Gastroesophageal sphincter (tissue), 2 donors: ENCODE data around the gene SSC4D.

Source experiments
- POLR2A ChIP-seq, 2 donors: fragments of 450-650 bp; IDR thresholded peaks; one replicate each; pipeline ENCODE4 v1.6.1; 2017; ENCODE audit warnings: antibody characterized with exemption in 2 of 2, mild to moderate bottlenecking in 2 of 2, moderate library complexity in 1 of 2
- POLR2AphosphoS5 ChIP-seq: sonication (generic); formaldehyde crosslinking; IDR thresholded peaks from one replicate; pipeline ENCODE4 v1.6.1; 2017; ENCODE audit warnings: antibody characterized with exemption

GRCh38 chr7:76426246-76426645 lies 16.7 kb upstream of the SSC4D start:
- no peak for TF ChIP-seq POLR2AphosphoS5
- no peak for TF ChIP-seq POLR2A (IDR thresholded peaks at IDR 0.05)
